ENCODE results near the gene PCSK6. TPM values are rescaled to one million over a fixed set of nuclear protein-coding genes. Genes with fewer than 3 reads are reported as not detected.

The PCSK6 gene
- total and polyA plus RNA-seq, 9 donors, result 3.8 to 26.0 (median 13.0) TPM

GRCh38 chr15:101361418-101361817 lies 128.1 kb downstream of the PCSK6 start:
- WGBS, 3 donors, result 85 to 88% (median 88%) methylated on average over 4 of the region's 4 CpGs
- no peak overlapping the region for H3K4me3 ChIP-seq
- no peaks in the 10 kb centered on the region for H3K36me3 ChIP-seq
- DNase-seq, result no peak
- TF ChIP-seq EP300 (IDR thresholded peaks at IDR 0.05), result no peak
- no peak for TF ChIP-seq POLR2A (IDR thresholded peaks at IDR 0.05)
- TF ChIP-seq CTCF (IDR thresholded peaks at IDR 0.05), result no peak
- intact Hi-C loops (cut with DNase I), result no loop called here
- H3K9me3 ChIP-seq, result no peaks in the 10 kb centered on the region
- no peak overlapping the region for H3K27ac ChIP-seq
- no peaks in the 10 kb centered on the region for H3K27me3 ChIP-seq
- no peaks in the 10 kb centered on the region for H3K4me1 ChIP-seq (ENCODE audit: insufficient read depth)

- Histone ChIP-seq H3K36me3 (no peaks in the 10 kb centered on the region), H3K4me3 (no peak overlapping the region), H3K9me3 (no peaks in the 10 kb centered on the region), H3K4me1 (ENCODE audit: insufficient read depth) (no peaks in the 10 kb centered on the region), H3K27ac (no peak overlapping the region), H3K27me3 (no peaks in the 10 kb centered on the region)
- WGBS, 3 donors, result 85 to 90% (median 87%) methylated on average over 9 of the region's 9 CpGs
- DNase-seq, result no peak
- intact Hi-C loops (cut with DNase I), result no loop called here
- TF ChIP-seq CTCF (IDR thresholded peaks at IDR 0.05) (no peak), POLR2A (IDR thresholded peaks at IDR 0.05) (no peak), EP300 (IDR thresholded peaks at IDR 0.05) (no peak)
These were observed 130.1 kb downstream of the PCSK6 start for GRCh38 chr15:101359365-101359947.

- intact Hi-C loops (cut with DNase I), result no loop called here
- H3K27ac ChIP-seq, result no peak overlapping the region
- H3K27me3 ChIP-seq, result no peaks in the 10 kb centered on the region
- no peak for TF ChIP-seq POLR2A (IDR thresholded peaks at IDR 0.05)
- TF ChIP-seq EP300 (IDR thresholded peaks at IDR 0.05), result no peak
- TF ChIP-seq CTCF (IDR thresholded peaks at IDR 0.05), result no peak
- no peak for DNase-seq
- H3K4me1 ChIP-seq (ENCODE audit: insufficient read depth), result no peaks in the 10 kb centered on the region
- no peaks in the 10 kb centered on the region for H3K36me3 ChIP-seq
- H3K9me3 ChIP-seq, result no peaks in the 10 kb centered on the region
- H3K4me3 ChIP-seq, result no peak overlapping the region
- WGBS, 3 donors, result 86 to 92% (median 90%) methylated on average over 7 of the region's 7 CpGs
These were observed 130.6 kb downstream of the PCSK6 start for GRCh38 chr15:101358895-101359294.

- Histone ChIP-seq H3K27me3 (no peaks in the 10 kb centered on the region), H3K4me1 (ENCODE audit: insufficient read depth) (no peaks in the 10 kb centered on the region), H3K4me3 (no peak overlapping the region), H3K9me3 (no peaks in the 10 kb centered on the region), H3K27ac (no peak overlapping the region), H3K36me3 (no peaks in the 10 kb centered on the region)
- no peak for TF ChIP-seq EP300 (IDR thresholded peaks at IDR 0.05)
- no peak for TF ChIP-seq POLR2A (IDR thresholded peaks at IDR 0.05)
- TF ChIP-seq CTCF (IDR thresholded peaks at IDR 0.05), result no peak
- DNase-seq, result no peak
- 94 to 97% (median 97%) methylated on average over 11 of the region's 11 CpGs for WGBS, 3 donors
- intact Hi-C loops (cut with DNase I), result no loop called here
These were observed 131.6 kb downstream of the PCSK6 start for GRCh38 chr15:101357885-101358284.
